Gastrocnemius medialis (tissue), 4 donors: ENCODE results near the gene MTG2. TPM values are rescaled to one million over a fixed set of nuclear protein-coding genes. Genes with fewer than 3 reads are reported as not detected.
"Not testable (repeated sequence)": the region's sequence is repeated elsewhere in the genome, so short reads cannot be mapped to it uniquely, and the experiment has no call there.

Source experiments
- ATAC-seq, 2 donors: fragments of 150-250 bp; one replicate each; pipeline ENCODE4 v1.9.1; 2016
- DNase-seq, 2 donors: peaks; one replicate each; pipeline ENCODE4 v3.0.0-alpha.2; 2019
- H3K27ac ChIP-seq, 4 donors: fragments of 200-600 bp; sonication (generic); 1 replicate in 1 of 4; 2 replicates in 3 of 4; pipeline ENCODE4 v1.5.1; 2016 to 2018; ENCODE audit warnings: mild to moderate bottlenecking in 2 of 4, moderate library complexity in 1 of 4
- H3K27me3 ChIP-seq, 3 donors: fragments of 200-600 bp; sonication (generic) in 2 of 3; 1 replicate in 1 of 3; 2 replicates in 2 of 3; pipeline versions ENCODE4 v1.5.1 to v1.6.0; 2016 to 2019; ENCODE audit warnings: mild to moderate bottlenecking in 1 of 3, moderate library complexity in 1 of 3
- H3K36me3 ChIP-seq, 2 donors: fragments of 200-600 bp; sonication (generic) in 1 of 2; one replicate each; pipeline ENCODE4 v1.5.1; 2017 to 2018
- H3K4me1 ChIP-seq, 2 donors: fragments of 200-600 bp; sonication (generic) in 1 of 2; one replicate each; pipeline ENCODE4 v1.5.1; 2016 to 2017; ENCODE audit warnings: mild to moderate bottlenecking in 2 of 2
- H3K4me3 ChIP-seq, 4 donors: fragments of 200-600 bp; sonication (generic) in 3 of 4; 1 replicate in 1 of 4; 2 replicates in 3 of 4; pipeline ENCODE4 v1.5.1; 2016 to 2019; ENCODE audit warnings: mild to moderate bottlenecking in 2 of 4
- H3K9me3 ChIP-seq, 3 donors: fragments of 200-600 bp; sonication (generic) in 2 of 3; 1 replicate in 1 of 3; 2 replicates in 2 of 3; pipeline ENCODE4 v1.5.1; 2016 to 2019
- CTCF ChIP-seq, 5 experiments: fragments of 450-650 bp in 3 of 5; fragments of 200-600 bp in 2 of 5; sonication (generic) in 2 of 5; IDR thresholded peaks in 4 of 5; conservative IDR thresholded peaks in 1 of 5; 1 replicate in 4 of 5; 2 replicates in 1 of 5; pipeline ENCODE4 v1.5.1; 2016 to 2019; ENCODE audit warnings: antibody characterized with exemption in 5 of 5, mild to moderate bottlenecking in 3 of 5, moderate library complexity in 3 of 5
- POLR2A ChIP-seq, 2 donors: fragments of 450-650 bp; IDR thresholded peaks; one replicate each; pipeline ENCODE4 v1.6.1; 2017; ENCODE audit warnings: antibody characterized with exemption in 2 of 2, mild to moderate bottlenecking in 2 of 2, moderate library complexity in 2 of 2
- in situ Hi-C, 4 donors: fragments of 200-750 bp; cut with MboI; loops; one replicate each; pipeline versions ENCODE4 v1.15.0 to v1.8.0; 2017; ENCODE audit warnings: low sequenced_read_pairs in 4 of 4
- intact Hi-C: fragments of 100-400 bp; cut with DNase I; formaldehyde crosslinking; loops from one replicate; pipeline ENCODE4 v1.15.1; 2023; ENCODE audit warnings: low total_unique reads
- total RNA-seq, 4 donors: library from RNA; depleted of rRNA; stranded (reverse); fragments of >200 nt; gene quantifications; one replicate each; pipeline versions ENCODE4 v1.1.0 to v1.2.3, GENCODE V29; 2016

MTG2 gene
- total RNA-seq, 4 donors from 2014 or later = 21.0 to 50.8 (median 29.3) TPM

DNA sequence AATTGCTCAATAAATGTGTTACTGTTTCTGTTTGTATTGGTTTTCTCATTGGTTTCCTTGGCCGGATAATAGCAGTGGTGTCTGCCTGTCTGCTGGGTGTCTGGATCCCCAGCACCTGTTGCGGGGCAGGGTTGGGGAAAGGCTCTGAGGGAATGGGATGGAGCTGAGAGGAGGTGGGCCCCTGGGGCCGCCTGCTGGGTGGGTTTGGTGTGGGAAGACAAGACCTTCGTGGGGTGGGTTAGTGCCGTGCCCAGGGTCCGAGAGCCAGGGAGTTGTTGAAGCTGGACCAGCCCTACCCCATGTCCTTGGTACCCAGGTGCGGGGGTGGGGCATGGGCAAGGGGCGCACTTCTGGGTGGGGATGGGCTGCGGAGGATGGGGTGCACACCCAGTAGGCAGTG, 35.3 kb upstream of the MTG2 start:
- Histone ChIP-seq H3K9me3 (no peaks in the 10 kb centered on the region), H3K36me3 (no peaks in the 10 kb centered on the region), H3K27me3 (no peaks in the 10 kb centered on the region), H3K27ac (no peak overlapping the region), H3K4me3 (no peak overlapping the region), H3K4me1 (peaks cover 22 to 32% of the 10 kb centered on the region in 2 donors)
- no peak for TF ChIP-seq POLR2A (IDR thresholded peaks at IDR 0.05)
- TF ChIP-seq CTCF (IDR thresholded peaks at IDR 0.05 in 4 of 5, conservative IDR thresholded peaks at IDR 0.05 in 1 of 5) = no peak
- intact Hi-C loops (loop anchor here (10.0 kb wide), 1 partner anchor 497 kb away; the partner anchor contains the start of gene SLCO4A1), in situ Hi-C loops (loop anchor here in 3 of 4 donors (10.0 to 25.0 kb wide), 2 partner anchors 123 to 135 kb away; no protein-coding TSS in a partner anchor)
- DNase-seq (no peak), ATAC-seq (no peak)

DNA sequence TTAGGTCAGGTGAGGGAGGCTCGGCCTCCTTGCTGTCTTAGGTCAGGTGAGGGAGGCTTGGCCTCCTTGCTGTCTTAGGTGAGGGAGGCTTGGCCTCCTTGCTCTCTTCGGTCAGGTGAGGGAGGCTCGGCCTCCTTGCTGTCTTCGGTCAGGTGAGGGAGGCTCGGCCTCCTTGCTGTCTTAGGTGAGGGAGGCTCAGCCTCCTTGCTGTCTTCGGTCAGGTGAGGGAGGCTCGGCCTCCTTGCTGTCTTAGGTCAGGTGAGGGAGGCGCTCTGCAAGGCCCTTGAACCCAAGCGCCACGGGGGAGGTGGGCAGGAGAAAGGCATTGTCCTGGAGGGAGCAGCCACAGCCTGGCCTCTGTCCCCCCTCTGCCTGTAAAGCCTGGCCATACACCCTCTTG, 34.4 kb upstream of the MTG2 start:
- intact Hi-C loops (loop anchor here (10.0 kb wide), 1 partner anchor 496 kb away; the partner anchor contains the start of gene SLCO4A1), in situ Hi-C loops (loop anchor here in 3 of 4 donors (10.0 to 25.0 kb wide), 2 partner anchors 124 to 136 kb away; no protein-coding TSS in a partner anchor)
- H3K9me3 ChIP-seq, ATAC-seq, H3K27ac ChIP-seq, H3K4me3 ChIP-seq, H3K36me3 ChIP-seq, DNase-seq, H3K27me3 ChIP-seq: not testable (repeated sequence)
- peaks cover 22 to 32% of the 10 kb centered on the region in 2 donors for H3K4me1 ChIP-seq

GRCh38 chr20:62148908-62149314, 33.9 kb upstream of the MTG2 start:
- H3K4me3 ChIP-seq = no peak overlapping the region
- peaks cover 22 to 32% of the 10 kb centered on the region in 2 donors for H3K4me1 ChIP-seq
- no peak for DNase-seq
- H3K27ac ChIP-seq = no peak overlapping the region
- no peaks in the 10 kb centered on the region for H3K36me3 ChIP-seq
- TF ChIP-seq POLR2A (IDR thresholded peaks at IDR 0.05) (no peak), CTCF (IDR thresholded peaks at IDR 0.05 in 4 of 5, conservative IDR thresholded peaks at IDR 0.05 in 1 of 5) (no peak)
- no peaks in the 10 kb centered on the region for H3K27me3 ChIP-seq
- no peaks in the 10 kb centered on the region for H3K9me3 ChIP-seq
- ATAC-seq = no peak
- in situ Hi-C loops (loop anchor here in 3 of 4 donors (10.0 to 25.0 kb wide), 2 partner anchors 124 to 137 kb away; no protein-coding TSS in a partner anchor), intact Hi-C loops (loop anchor here (10.0 kb wide), 1 partner anchor 496 kb away; the partner anchor contains the start of gene SLCO4A1)

- ATAC-seq = no peak
- H3K36me3 ChIP-seq = no peaks in the 10 kb centered on the region
- H3K4me1 ChIP-seq = peaks cover 18 to 28% of the 10 kb centered on the region in 2 donors
- no peak overlapping the region for H3K4me3 ChIP-seq
- DNase-seq = no peak
- no peaks in the 10 kb centered on the region for H3K9me3 ChIP-seq
- H3K27me3 ChIP-seq = no peaks in the 10 kb centered on the region
- intact Hi-C loops = loop anchor here (10.0 kb wide), 1 partner anchor 495 kb away; the partner anchor contains the start of gene SLCO4A1
- in situ Hi-C loops = loop anchor here in 3 of 4 donors (10.0 to 25.0 kb wide), 2 partner anchors 125 to 137 kb away; no protein-coding TSS in a partner anchor
- no peak for TF ChIP-seq POLR2A (IDR thresholded peaks at IDR 0.05)
- no peak for TF ChIP-seq CTCF (IDR thresholded peaks at IDR 0.05 in 4 of 5, conservative IDR thresholded peaks at IDR 0.05 in 1 of 5)
- no peak overlapping the region for H3K27ac ChIP-seq
Measured at GRCh38 chr20:62149532-62150309, 33.1 kb upstream of the MTG2 start.

DNA sequence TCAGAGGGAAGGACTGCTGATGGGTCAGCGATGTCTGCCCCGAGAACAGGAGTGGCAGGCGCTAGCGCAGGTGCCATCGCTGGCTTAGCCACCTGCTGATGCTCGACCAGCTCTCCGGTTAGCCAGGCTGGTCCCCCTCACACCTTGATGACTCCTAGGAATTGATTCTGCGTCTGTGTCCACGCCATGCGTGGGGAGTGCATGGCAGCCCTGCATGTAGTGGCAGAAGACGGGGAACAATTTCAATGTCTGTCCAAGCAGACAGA, 32.6 kb upstream of the MTG2 start:
- Histone ChIP-seq H3K9me3 (no peaks in the 10 kb centered on the region), H3K36me3 (no peaks in the 10 kb centered on the region), H3K27me3 (no peaks in the 10 kb centered on the region), H3K4me3 (no peak overlapping the region), H3K4me1 (peaks cover 13 to 23% of the 10 kb centered on the region in 2 donors), H3K27ac (no peak overlapping the region)
- in situ Hi-C loops = no loop called here
- TF ChIP-seq CTCF (IDR thresholded peaks at IDR 0.05 in 4 of 5, conservative IDR thresholded peaks at IDR 0.05 in 1 of 5) (no peak), POLR2A (IDR thresholded peaks at IDR 0.05) (no peak)
- no peak for ATAC-seq
- intact Hi-C loops = no loop called here
- no peak for DNase-seq
